BE2C (cell line): ENCODE data around the gene SLX4.

Experiments used
- DNase-seq: peaks from one replicate; pipeline ENCODE4 v3.0.0-alpha.2; 2020
- H3K27me3 ChIP-seq: fragments of 250-450 bp; sonication (Bioruptor Pico); 2 replicates; pipeline ENCODE4 v1.5.1; 2020; ENCODE audit warnings: mild to moderate bottlenecking
- H3K36me3 ChIP-seq: fragments of 250-450 bp; sonication (Bioruptor Pico); 2 replicates; pipeline ENCODE4 v1.5.1; 2020; ENCODE audit warnings: mild to moderate bottlenecking
- H3K4me1 ChIP-seq: fragments of 250-450 bp; sonication (Bioruptor Pico); 2 replicates; pipeline ENCODE4 v1.5.1; 2020
- H3K4me3 ChIP-seq: 2 replicates; pipeline ENCODE4 v1.5.1; 2011; ENCODE audit warnings: low read depth, low read length
- H3K9me3 ChIP-seq: fragments of 250-450 bp; sonication (Bioruptor Pico); 2 replicates; pipeline ENCODE4 v1.5.1; 2020
- CTCF ChIP-seq: IDR thresholded peaks from 2 replicates; pipeline ENCODE4 v1.5.1; 2012; ENCODE audit warnings: mild to moderate bottlenecking, low read depth, low read length

Gene SLX4

GRCh38 chr16:3608069-3608468, 3.3 kb downstream of the SLX4 start:
- DNase-seq: no peak
- Histone ChIP-seq H3K36me3 (peaks cover 3% of the 10 kb centered on the region; the same call in 1 of the 2 replicates), H3K4me3 (no peak overlapping the region), H3K9me3 (no peaks in the 10 kb centered on the region), H3K27me3 (no peaks in the 10 kb centered on the region), H3K4me1 (no peaks in the 10 kb centered on the region)
- no peak for TF ChIP-seq CTCF

GRCh38 chr16:3607634-3608033, 3.8 kb downstream of the SLX4 start:
- no peaks in the 10 kb centered on the region for H3K27me3 ChIP-seq
- peaks cover 3% of the 10 kb centered on the region; the same call in 1 of the 2 replicates for H3K36me3 ChIP-seq
- DNase-seq: no peak
- H3K4me1 ChIP-seq: no peaks in the 10 kb centered on the region
- no peak for TF ChIP-seq CTCF
- no peaks in the 10 kb centered on the region for H3K9me3 ChIP-seq
- H3K4me3 ChIP-seq: no peak overlapping the region

- H3K4me3 ChIP-seq: no peak overlapping the region
- H3K27me3 ChIP-seq: no peaks in the 10 kb centered on the region
- H3K36me3 ChIP-seq: peaks cover 3% of the 10 kb centered on the region; the same call in 1 of the 2 replicates
- TF ChIP-seq CTCF: no peak
- H3K9me3 ChIP-seq: no peaks in the 10 kb centered on the region
- H3K4me1 ChIP-seq: no peaks in the 10 kb centered on the region
- DNase-seq: no peak
Observed at GRCh38 chr16:3607161-3607560, 4.2 kb downstream of the SLX4 start.

GRCh38 chr16:3606441-3606840, 5.0 kb downstream of the SLX4 start:
- Histone ChIP-seq H3K4me3 (no peak overlapping the region), H3K36me3 (peaks cover 3% of the 10 kb centered on the region; the same call in 1 of the 2 replicates), H3K9me3 (no peaks in the 10 kb centered on the region), H3K27me3 (no peaks in the 10 kb centered on the region), H3K4me1 (no peaks in the 10 kb centered on the region)
- no peak for TF ChIP-seq CTCF
- no peak for DNase-seq

- no peaks in the 10 kb centered on the region for H3K27me3 ChIP-seq
- peaks cover 6% of the 10 kb centered on the region; the same call in 1 of the 2 replicates for H3K36me3 ChIP-seq
- H3K4me3 ChIP-seq: no peak overlapping the region
- no peaks in the 10 kb centered on the region for H3K9me3 ChIP-seq
- DNase-seq: no peak
- no peaks in the 10 kb centered on the region for H3K4me1 ChIP-seq
- no peak for TF ChIP-seq CTCF
Observed at GRCh38 chr16:3602320-3602653, 9.1 kb downstream of the SLX4 start.

- no peak for TF ChIP-seq CTCF
- no peaks in the 10 kb centered on the region for H3K4me1 ChIP-seq
- no peaks in the 10 kb centered on the region for H3K27me3 ChIP-seq
- H3K36me3 ChIP-seq: peaks cover 6% of the 10 kb centered on the region; the same call in 1 of the 2 replicates
- no peak for DNase-seq
- no peaks in the 10 kb centered on the region for H3K9me3 ChIP-seq
- H3K4me3 ChIP-seq: no peak overlapping the region
Observed at GRCh38 chr16:3601614-3602319, 9.6 kb downstream of the SLX4 start.
